Neural cell (in vitro differentiated cells): Measurements from ENCODE around the gene PGP. TPM values are rescaled to one million over a fixed set of nuclear protein-coding genes. Genes with fewer than 3 reads are reported as not detected.

ENCODE experiments used
- H2AFZ ChIP-seq: fragments of 200-600, 300-800 bp; sonication (generic), shearing (Covaris generic); 2 replicates; pipeline ENCODE4 v1.6.0; 2014; ENCODE audit warnings: low read depth, mild to moderate bottlenecking, antibody characterized with exemption, low read length, moderate library complexity
- H3F3A ChIP-seq: fragments of 200-600 bp; shearing (Covaris generic); 2 replicates; pipeline ENCODE4 v1.6.1; 2016; ENCODE audit warnings: mild to moderate bottlenecking, moderate library complexity, mixed read lengths, antibody characterized with exemption, low read length; ENCODE audit not compliant: insufficient read depth, poor library complexity, severe bottlenecking
- H3K27ac ChIP-seq: fragments of 200-600, 300-800 bp; sonication (generic), shearing (Covaris generic); 2 replicates; pipeline ENCODE4 v1.5.1; 2014; ENCODE audit warnings: mild to moderate bottlenecking, low read length, moderate library complexity
- H3K27me3 ChIP-seq: fragments of 300-800, 200-600 bp; sonication (generic), shearing (Covaris generic); 2 replicates; pipeline ENCODE4 v1.6.0; 2014; ENCODE audit warnings: mild to moderate bottlenecking, low read depth, low read length, moderate library complexity; ENCODE audit not compliant: insufficient read depth
- H3K36me3 ChIP-seq: fragments of 300-800, 200-600 bp; sonication (generic), shearing (Covaris generic); 2 replicates; pipeline ENCODE4 v1.5.1; 2014; ENCODE audit warnings: mild to moderate bottlenecking, antibody characterized with exemption, low read length, moderate library complexity; ENCODE audit not compliant: insufficient read depth
- H3K4me2 ChIP-seq: fragments of 300-800, 200-600 bp; sonication (generic), shearing (Covaris generic); 2 replicates; pipeline ENCODE4 v1.6.0; 2014; ENCODE audit warnings: mild to moderate bottlenecking, low read length
- H3K4me3 ChIP-seq: fragments of 300-800, 200-600 bp; sonication (generic), shearing (Covaris generic); 2 replicates; pipeline ENCODE4 v1.5.1; 2014; ENCODE audit warnings: mild to moderate bottlenecking, low read length, moderate library complexity
- H3K79me2 ChIP-seq: fragments of 200-600 bp; shearing (Covaris generic); replicated peaks from 2 replicates; pipeline ENCODE4 v1.6.0; 2014; ENCODE audit warnings: mild to moderate bottlenecking, low read length, moderate library complexity; ENCODE audit not compliant: insufficient read depth
- H3K9ac ChIP-seq: fragments of 300-800, 200-600 bp; sonication (generic), shearing (Covaris generic); 2 replicates; pipeline ENCODE4 v1.6.1; 2016; ENCODE audit warnings: mild to moderate bottlenecking, low read length, mixed read lengths
- H3K9me2 ChIP-seq: fragments of 200-600 bp; shearing (Covaris generic); 2 replicates; pipeline ENCODE4 v1.6.1; 2016; ENCODE audit warnings: mild to moderate bottlenecking, low read length, mixed read lengths; ENCODE audit not compliant: insufficient read depth
- H3K9me3 ChIP-seq: fragments of 200-600, 300-800 bp; sonication (generic), shearing (Covaris generic); 2 replicates; pipeline ENCODE4 v1.6.1; 2016; ENCODE audit warnings: mild to moderate bottlenecking, mixed run types, low read length, moderate library complexity, mixed read lengths
- H4K20me1 ChIP-seq: fragments of 200-600 bp; shearing (Covaris generic); 2 replicates; pipeline ENCODE4 v1.6.1; 2016; ENCODE audit warnings: mild to moderate bottlenecking, mixed run types; ENCODE audit not compliant: insufficient read depth
- EP300 ChIP-seq: fragments of 450-650 bp; conservative IDR thresholded peaks from 2 replicates; pipeline ENCODE4 v1.6.1; 2014; ENCODE audit warnings: antibody characterized with exemption, mild to moderate bottlenecking, moderate library complexity; ENCODE audit not compliant: poor library complexity, severe bottlenecking
- EZH2 ChIP-seq: fragments of 200-600, 300-800 bp; shearing (Covaris generic), sonication (generic); IDR thresholded peaks from 2 replicates; pipeline ENCODE4 v1.6.1; 2014; ENCODE audit warnings: antibody characterized with exemption, low read length, borderline replicate concordance, mild to moderate bottlenecking; ENCODE audit not compliant: insufficient read depth, poor library complexity, severe bottlenecking
- MXI1 ChIP-seq: fragments of 450-650 bp; conservative IDR thresholded peaks from 2 replicates; pipeline ENCODE4 v1.6.1; 2014; ENCODE audit warnings: antibody characterized with exemption, mild to moderate bottlenecking; ENCODE audit not compliant: poor library complexity, severe bottlenecking
- POLR2AphosphoS5 ChIP-seq: IDR thresholded peaks from 2 replicates; pipeline ENCODE4 v1.6.1; 2012
- RAD21 ChIP-seq: fragments of 450-650 bp; conservative IDR thresholded peaks from 2 replicates; pipeline ENCODE4 v1.6.1; 2014; ENCODE audit warnings: antibody characterized with exemption, mild to moderate bottlenecking, moderate library complexity
- SMC3 ChIP-seq: fragments of 450-650 bp; conservative IDR thresholded peaks from 2 replicates; pipeline ENCODE4 v1.6.1; 2014; ENCODE audit warnings: antibody characterized with exemption, mild to moderate bottlenecking, moderate library complexity; ENCODE audit not compliant: poor library complexity
- TAF1 ChIP-seq: IDR thresholded peaks from 2 replicates; pipeline ENCODE4 v1.6.1; 2012; ENCODE audit warnings: low read depth
- polyA plus RNA-seq: library from polyadenylated mRNA; depleted of rRNA; stranded (reverse); fragments of >200 nt; gene quantifications from 2 replicates; pipeline ENCODE4 v1.2.3, GENCODE V29; 2014
- TF ChIP-seq, protein P1 (sequence below): fragments of 450-650 bp; IDR thresholded peaks from 2 replicates; pipeline ENCODE4 v1.5.1; 2014; ENCODE audit warnings: antibody characterized with exemption, mild to moderate bottlenecking, moderate library complexity; ENCODE audit not compliant: poor library complexity, severe bottlenecking
- TF ChIP-seq, protein P2 (sequence below): IDR thresholded peaks from 2 replicates; pipeline ENCODE4 v1.6.1; 2012; ENCODE audit warnings: borderline replicate concordance

The PGP gene
- polyA plus RNA-seq, 1 donor from 2014 or later: 44.1 TPM

DNA sequence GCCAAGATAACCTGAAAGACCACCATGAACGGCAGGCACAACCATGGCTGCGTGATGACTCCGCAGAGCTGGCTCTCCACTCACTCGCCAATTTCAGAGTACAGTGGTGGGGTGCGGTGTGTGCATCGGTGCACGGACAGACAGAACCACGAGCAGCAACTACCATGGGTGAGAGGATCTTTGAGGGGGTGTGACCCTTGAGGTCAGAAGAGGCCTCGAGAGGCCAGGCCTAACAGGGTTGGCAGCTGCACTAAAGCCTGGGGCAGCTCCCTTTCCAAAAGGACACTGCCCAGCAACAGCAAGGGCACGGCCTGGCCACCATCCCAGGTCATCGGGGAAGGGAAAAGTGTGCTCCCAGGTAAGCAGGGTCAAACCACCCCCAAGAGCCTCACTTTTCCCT is 38.7 kb upstream of the PGP start:
- H4K20me1 ChIP-seq: no peaks in the 10 kb centered on the region
- H3K27me3 ChIP-seq: no peaks in the 10 kb centered on the region

DNA sequence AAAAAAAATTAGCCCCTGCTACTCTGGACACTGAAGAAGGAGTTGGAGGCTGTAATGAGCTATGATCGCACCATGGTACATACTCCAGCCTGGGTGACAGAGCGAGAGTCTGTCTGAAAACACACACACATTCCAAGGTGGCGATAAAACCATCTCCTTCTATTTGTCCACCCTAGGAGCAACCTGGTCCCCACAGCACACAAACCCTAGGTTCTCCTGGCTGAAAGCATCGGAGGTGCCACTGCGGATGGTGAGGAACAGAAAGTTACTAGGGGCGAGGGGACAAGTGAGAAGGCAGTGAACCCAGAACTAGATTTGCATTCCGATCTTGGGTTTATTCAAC is 38.1 kb upstream of the PGP start:
- Histone ChIP-seq H3K27ac (no peak overlapping the region), H3K4me2 (no peak overlapping the region), H2AFZ (no peak overlapping the region), H3K9me3 (no peaks in the 10 kb centered on the region), H3F3A (no peaks in the 10 kb centered on the region), H3K27me3 (no peaks in the 10 kb centered on the region), H3K9me2 (no peaks in the 10 kb centered on the region), H3K36me3 (no peaks in the 10 kb centered on the region), H3K79me2 (peaks cover 4% of the 10 kb centered on the region), H4K20me1 (no peaks in the 10 kb centered on the region), H3K4me3 (no peak overlapping the region), H3K9ac (no peak overlapping the region)
- TF ChIP-seq, protein P1, sequence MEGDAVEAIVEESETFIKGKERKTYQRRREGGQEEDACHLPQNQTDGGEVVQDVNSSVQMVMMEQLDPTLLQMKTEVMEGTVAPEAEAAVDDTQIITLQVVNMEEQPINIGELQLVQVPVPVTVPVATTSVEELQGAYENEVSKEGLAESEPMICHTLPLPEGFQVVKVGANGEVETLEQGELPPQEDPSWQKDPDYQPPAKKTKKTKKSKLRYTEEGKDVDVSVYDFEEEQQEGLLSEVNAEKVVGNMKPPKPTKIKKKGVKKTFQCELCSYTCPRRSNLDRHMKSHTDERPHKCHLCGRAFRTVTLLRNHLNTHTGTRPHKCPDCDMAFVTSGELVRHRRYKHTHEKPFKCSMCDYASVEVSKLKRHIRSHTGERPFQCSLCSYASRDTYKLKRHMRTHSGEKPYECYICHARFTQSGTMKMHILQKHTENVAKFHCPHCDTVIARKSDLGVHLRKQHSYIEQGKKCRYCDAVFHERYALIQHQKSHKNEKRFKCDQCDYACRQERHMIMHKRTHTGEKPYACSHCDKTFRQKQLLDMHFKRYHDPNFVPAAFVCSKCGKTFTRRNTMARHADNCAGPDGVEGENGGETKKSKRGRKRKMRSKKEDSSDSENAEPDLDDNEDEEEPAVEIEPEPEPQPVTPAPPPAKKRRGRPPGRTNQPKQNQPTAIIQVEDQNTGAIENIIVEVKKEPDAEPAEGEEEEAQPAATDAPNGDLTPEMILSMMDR: no peak
- TF ChIP-seq TAF1: no peak
- TF ChIP-seq MXI1: no peak
- TF ChIP-seq, protein P2, sequence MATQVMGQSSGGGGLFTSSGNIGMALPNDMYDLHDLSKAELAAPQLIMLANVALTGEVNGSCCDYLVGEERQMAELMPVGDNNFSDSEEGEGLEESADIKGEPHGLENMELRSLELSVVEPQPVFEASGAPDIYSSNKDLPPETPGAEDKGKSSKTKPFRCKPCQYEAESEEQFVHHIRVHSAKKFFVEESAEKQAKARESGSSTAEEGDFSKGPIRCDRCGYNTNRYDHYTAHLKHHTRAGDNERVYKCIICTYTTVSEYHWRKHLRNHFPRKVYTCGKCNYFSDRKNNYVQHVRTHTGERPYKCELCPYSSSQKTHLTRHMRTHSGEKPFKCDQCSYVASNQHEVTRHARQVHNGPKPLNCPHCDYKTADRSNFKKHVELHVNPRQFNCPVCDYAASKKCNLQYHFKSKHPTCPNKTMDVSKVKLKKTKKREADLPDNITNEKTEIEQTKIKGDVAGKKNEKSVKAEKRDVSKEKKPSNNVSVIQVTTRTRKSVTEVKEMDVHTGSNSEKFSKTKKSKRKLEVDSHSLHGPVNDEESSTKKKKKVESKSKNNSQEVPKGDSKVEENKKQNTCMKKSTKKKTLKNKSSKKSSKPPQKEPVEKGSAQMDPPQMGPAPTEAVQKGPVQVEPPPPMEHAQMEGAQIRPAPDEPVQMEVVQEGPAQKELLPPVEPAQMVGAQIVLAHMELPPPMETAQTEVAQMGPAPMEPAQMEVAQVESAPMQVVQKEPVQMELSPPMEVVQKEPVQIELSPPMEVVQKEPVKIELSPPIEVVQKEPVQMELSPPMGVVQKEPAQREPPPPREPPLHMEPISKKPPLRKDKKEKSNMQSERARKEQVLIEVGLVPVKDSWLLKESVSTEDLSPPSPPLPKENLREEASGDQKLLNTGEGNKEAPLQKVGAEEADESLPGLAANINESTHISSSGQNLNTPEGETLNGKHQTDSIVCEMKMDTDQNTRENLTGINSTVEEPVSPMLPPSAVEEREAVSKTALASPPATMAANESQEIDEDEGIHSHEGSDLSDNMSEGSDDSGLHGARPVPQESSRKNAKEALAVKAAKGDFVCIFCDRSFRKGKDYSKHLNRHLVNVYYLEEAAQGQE: no peak
- no peak for TF ChIP-seq EP300
- TF ChIP-seq RAD21: no peak
- no peak for TF ChIP-seq EZH2
- no peak for TF ChIP-seq SMC3
- TF ChIP-seq POLR2AphosphoS5: no peak

More for the DNA sequence above, 38.7 kb upstream of the PGP start:
- H3K9ac ChIP-seq: no peak overlapping the region
- H3K36me3 ChIP-seq: no peaks in the 10 kb centered on the region
- no peaks in the 10 kb centered on the region for H3K9me3 ChIP-seq
- peaks cover 4% of the 10 kb centered on the region for H3K79me2 ChIP-seq
- no peak overlapping the region for H3K27ac ChIP-seq
- no peaks in the 10 kb centered on the region for H3F3A ChIP-seq
- H3K4me3 ChIP-seq: no peak overlapping the region
- TF ChIP-seq POLR2AphosphoS5: no peak
- no peak for TF ChIP-seq EP300
- no peak for TF ChIP-seq RAD21
- no peak for TF ChIP-seq SMC3
- TF ChIP-seq TAF1: no peak
- TF ChIP-seq EZH2: no peak
- TF ChIP-seq, protein P1: no peak
- no peaks in the 10 kb centered on the region for H3K9me2 ChIP-seq
- no peak overlapping the region for H3K4me2 ChIP-seq
- no peak overlapping the region for H2AFZ ChIP-seq
